ENCODE data around the gene RNASEH2A.
A peak's percentile ranks its signal among the peaks of the same experiment; 100 is the strongest.

Gene RNASEH2A

GRCh38 chr19:12783291-12783848 is 23.0 kb upstream of the RNASEH2A start:
- no peak for DNase-seq

GRCh38 chr19:12783849-12784393 is 22.5 kb upstream of the RNASEH2A start:
- peak; percentile 49 to 61 for DNase-seq

DNA sequence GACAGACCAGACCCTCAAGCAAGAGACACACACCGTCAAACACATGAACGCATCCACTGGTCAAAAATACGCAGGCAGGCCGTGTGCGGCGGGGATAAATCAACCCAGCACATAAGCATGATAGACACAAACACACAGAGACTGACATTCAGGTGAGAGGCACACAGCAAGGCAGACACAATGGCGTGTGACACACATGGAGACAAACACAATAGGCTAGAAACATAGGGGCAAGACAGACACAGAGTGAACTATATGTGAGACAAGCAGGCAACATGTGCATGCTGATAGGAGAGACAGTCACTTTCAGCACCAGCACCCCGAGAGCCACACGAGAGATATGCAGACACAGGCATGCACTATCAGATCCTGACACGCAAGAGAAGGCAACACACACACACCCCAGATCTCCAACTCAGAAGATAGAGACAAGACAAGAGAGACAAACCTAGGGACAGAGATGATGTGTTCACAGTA is 22.0 kb upstream of the RNASEH2A start:
- DNase-seq: no peak

DNA sequence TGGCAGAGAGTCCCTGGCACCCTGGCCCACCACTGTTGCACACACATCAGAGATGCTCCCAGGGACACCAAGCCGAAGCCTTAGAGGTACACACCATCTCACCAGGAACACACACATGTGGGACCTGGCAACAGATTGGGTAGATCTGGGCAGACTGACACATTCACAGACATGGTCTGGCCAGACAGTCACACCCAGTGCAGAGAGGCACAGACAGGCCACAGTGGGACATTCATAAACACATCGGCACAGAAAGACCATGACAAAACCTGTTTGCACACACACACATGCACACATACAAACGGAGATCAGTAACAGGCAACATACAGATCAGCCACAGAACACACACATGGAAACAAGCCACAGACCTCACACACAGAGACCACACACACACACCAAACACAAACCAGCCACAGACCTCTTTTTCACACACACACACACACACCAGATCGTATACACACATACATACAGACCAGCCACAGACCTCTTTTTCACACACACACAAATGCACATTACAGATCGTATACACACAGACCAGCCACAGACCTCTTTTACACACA is 21.4 kb upstream of the RNASEH2A start:
- peak; percentile 56 to 59 for DNase-seq

- peak in 1 of 2 experiments; percentile 44 for DNase-seq
Measured at GRCh38 chr19:12785431-12786031, 20.9 kb upstream of the RNASEH2A start.

DNA sequence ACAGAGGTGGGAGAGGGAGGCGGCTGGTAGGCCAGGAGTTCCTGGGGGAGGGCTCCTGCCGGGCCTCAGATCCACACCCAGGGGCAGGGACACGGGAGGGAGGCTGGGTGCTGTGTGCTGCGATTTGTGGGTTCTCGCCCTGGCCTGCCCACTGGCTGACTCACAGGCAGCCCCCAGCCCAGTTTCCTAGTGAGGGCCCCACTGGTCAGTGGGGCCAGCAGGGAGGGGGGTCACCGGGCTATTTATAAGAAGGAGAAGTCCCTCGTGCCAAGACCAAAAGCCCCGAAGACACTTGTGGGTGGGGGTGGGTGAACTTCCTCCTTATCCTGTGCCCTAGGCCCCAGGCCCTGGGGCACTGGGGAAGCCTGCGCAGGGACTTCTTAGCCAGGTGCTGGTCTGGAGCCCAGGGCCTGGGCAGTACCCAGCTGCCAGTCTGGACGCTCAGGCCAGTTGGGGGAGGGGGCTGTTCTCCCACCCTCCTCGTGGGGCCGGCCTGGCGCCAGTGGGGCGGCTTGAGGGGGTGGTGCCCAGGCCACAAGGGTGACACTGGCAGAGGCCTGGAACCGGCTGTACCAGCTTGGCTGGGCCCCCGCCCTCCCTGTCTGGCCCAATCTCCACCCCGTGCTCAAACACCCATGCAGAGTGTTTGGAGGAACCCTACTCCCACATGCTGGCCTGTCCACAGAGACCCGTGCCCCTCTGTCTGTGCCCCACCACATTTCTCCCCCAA is 20.1 kb upstream of the RNASEH2A start:
- peak in 1 of 2 experiments; percentile 46 for DNase-seq

DNA sequence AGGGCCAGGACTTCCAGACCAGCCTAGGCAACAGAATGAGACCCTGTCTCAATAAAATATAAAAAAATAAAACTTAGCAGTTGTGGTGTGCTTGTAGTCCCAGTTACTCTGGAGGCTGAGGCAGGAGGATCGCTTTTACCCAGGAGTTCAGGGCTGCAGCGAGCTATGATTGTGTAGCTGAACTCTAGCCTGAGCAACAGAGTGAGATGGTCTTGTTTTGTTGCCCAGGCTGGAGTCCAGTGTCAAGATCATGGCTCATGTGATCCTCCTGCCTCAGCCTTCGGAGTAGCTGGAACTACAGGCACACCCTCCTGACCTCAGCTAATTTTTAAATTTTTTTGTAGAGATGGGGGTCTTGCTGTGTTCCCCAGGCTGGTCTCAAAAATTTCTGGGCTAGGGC is 19.4 kb upstream of the RNASEH2A start:
- no peak for DNase-seq

DNA sequence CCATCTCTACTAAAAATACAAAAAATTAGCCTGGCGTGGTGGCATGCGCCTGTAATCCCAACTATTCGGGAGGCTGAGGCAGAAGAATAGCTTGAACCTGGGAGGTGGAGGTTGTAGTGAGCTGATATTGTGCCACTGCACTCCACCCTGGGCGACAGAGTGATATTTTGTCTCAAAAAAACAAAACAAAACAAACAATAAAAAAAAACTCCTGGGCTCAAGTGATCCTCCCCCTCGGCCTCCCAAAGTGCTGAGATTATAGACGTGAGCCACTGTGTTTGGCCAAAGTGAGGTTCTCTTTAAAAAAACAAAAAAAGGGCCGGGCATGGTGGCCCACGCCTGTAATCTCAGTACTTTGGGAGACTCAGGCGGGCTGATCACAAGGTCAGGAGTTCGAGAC is 18.9 kb upstream of the RNASEH2A start:
- DNase-seq: no peak

GRCh38 chr19:12788042-12788681 is 18.2 kb upstream of the RNASEH2A start:
- DNase-seq: no peak

- DNase-seq: peak; percentile 64 to 68
Measured at GRCh38 chr19:12788682-12789097, 17.7 kb upstream of the RNASEH2A start.

DNA sequence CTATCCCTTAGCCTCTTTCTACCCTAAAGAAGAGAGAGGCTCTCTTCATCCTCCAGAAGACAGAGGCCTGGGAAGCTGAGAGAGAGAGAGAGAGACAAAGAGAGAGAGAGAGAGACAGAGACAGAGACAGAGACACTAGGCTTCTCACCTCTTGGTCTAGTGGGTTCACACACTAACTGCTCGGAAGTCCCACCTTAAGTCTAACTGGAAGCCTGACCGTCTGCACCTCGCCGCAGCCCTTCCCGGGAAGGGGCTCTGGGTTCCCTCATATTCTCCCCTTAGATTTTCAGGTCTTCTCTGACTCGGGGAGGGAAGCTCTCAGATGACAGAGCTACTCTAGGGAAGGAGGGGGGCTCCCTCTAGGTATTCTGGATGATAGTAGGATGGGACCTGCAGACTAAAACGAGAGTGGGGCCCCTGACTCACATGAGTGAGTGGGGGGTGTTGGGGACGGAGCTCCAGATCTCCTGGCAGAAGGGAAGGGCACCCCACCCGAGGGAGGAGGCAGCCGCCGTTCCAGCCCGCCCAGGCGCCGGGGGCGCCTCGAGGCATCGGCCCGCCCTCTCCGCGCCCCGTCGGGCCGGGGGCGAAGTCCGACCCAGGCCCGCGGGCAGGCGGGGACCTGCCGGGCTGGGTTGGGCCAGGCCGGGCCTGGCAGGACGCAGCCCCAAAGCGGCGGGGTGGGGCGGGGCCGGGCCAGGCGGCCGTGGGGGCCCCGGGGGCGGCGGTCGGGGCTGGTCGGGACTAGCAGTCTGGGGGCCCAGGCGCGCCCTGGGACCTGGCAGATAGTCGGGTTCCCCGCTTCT is 17.1 kb upstream of the RNASEH2A start:
- DNase-seq: no peak

DNA sequence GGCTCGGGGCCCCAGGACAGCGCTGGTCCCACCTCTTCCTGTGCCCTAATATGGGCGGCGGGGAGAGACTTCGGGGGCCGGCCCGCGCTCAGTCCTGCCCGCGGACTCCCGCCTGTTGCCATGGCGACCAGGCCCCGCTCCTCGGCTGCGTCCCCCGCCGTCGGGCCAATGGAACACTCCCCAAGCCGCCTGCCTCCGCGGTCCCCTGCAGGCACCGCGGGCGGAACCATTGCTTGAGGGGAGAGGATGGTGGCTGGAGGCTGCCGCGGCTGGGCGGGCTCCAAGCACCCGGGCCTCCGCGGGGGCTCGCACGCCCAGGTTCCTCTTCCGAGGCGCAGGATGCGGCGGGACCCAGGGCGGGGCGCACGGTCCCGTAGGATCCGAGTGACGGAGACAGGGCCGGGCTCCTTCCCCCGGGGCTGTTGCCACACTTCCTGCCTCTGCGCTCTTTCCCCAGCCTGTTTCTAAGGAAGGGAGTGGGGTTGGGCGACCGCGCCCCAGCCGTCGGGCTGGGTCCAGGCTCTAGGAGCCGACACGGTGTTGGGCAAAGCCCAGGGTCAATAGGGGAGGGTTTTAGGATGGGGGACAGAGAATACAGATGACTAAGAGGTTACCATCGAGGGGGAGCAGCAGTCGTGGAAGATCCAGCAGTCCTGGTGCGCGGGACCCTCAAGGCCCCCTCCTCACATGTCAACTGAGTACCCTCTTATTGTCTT is 16.3 kb upstream of the RNASEH2A start:
- peak; percentile 97 to 98 for DNase-seq

DNA sequence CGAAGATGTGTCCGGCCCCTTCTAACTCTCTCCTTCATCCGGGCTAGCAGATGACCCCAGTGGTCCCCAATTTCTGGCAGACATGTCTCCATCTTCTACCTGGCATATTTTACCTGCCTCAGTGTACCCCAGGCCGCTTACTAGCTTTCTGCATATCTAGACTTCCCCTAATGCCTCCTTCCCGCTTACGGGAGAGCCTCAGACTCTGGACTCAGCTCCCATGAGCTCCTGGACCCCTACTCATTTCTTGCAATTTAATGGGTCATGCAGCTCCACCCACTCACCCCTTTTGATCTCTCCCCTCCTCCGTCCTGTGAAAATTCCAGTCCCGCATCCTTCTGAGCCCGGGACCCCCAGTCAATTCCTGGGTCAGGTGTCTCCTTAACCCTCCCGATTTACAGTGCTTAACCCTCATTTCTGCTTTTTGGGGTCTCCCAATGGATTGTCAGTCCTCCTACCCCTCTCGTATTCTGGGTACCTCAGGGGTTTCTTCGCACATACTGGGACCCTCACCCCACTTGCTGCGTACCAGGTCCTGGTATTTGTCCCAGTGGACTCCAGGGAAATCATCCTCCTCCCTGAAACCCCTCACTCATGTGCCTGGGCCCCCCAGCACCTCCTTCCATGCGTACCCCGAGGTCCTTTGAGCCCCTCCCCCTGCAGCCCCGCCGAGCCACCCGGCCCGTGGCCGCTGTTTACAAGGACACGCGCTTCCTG is 15.6 kb upstream of the RNASEH2A start:
- DNase-seq: no peak

- peak; percentile 95 to 98 for DNase-seq
Measured at GRCh38 chr19:12791345-12792050, 14.9 kb upstream of the RNASEH2A start, which contains the start of gene JUNB. TSS of gene JUNB (plus strand) at chr19:12791486. CDS start at chr19:12791772, 286 bp downstream.

DNA sequence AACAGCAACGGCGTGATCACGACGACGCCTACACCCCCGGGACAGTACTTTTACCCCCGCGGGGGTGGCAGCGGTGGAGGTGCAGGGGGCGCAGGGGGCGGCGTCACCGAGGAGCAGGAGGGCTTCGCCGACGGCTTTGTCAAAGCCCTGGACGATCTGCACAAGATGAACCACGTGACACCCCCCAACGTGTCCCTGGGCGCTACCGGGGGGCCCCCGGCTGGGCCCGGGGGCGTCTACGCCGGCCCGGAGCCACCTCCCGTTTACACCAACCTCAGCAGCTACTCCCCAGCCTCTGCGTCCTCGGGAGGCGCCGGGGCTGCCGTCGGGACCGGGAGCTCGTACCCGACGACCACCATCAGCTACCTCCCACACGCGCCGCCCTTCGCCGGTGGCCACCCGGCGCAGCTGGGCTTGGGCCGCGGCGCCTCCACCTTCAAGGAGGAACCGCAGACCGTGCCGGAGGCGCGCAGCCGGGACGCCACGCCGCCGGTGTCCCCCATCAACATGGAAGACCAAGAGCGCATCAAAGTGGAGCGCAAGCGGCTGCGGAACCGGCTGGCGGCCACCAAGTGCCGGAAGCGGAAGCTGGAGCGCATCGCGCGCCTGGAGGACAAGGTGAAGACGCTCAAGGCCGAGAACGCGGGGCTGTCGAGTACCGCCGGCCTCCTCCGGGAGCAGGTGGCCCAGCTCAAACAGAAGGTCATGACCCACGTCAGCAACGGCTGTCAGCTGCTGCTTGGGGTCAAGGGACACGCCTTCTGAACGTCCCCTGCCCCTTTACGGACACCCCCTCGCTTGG is 14.1 kb upstream of the RNASEH2A start:
- peak; percentile 81 to 85 for DNase-seq

- no peak for DNase-seq
Measured at GRCh38 chr19:12792853-12793289, 13.5 kb upstream of the RNASEH2A start.

DNA sequence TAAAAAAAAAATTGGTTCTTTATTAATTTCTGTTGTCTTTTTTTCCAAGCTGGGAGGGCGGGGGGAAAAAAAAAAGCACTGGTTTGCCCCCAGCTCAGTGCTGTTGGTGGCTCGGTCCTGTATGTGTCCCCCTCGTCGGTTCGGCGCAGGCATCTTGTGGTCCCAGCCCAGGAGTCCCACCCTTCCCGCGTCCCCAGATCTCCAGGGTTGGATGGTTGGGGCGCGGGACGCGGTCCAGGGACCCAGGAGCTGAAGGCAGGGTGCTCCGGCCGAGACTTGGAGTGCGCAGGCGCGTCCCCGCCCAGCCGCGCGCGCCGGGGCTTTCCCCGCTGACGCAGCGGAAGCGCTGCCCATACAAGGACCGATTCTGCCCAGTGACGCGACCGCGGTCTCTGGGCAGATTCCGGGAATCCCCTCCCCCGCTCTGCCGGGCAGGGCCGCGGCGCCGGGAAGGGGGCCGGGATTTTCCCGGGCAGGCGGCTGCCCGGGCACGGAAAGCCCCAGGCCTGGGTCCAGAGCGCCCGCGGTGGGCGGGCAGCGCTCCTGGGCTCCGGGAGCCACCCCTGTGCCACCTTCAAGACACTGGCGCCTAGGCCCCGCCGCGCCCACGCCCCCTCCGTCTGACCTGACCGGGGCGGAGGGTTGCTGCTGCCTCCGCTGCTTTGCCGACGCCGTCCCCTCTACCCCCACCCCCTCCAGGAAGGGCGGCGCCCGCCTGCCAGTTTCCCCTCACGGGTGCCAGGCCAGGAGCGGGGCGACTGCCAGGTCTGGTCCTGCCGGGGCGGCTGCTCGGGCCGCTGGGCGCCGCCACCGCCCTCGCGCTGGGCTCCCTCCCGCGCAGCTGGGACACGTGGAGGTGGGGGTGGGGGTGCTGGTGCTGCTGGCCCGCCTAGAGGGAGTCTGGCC is 12.8 kb upstream of the RNASEH2A start:
- peak; percentile 94 to 97 for DNase-seq
